ENCODE results near the gene C8B.

The C8B gene

GRCh38 chr1:56894014-56894413, 71.8 kb downstream of the C8B start:
- in situ Hi-C loops (cut with MboI; ENCODE audit: low sequenced_read_pairs): no loop called here
- H3K36me3 ChIP-seq (replicated peaks): no peaks in the 10 kb centered on the region

GRCh38 chr1:56890229-56890628, 75.6 kb downstream of the C8B start:
- no peaks in the 10 kb centered on the region for H3K4me1 ChIP-seq
- H3K27me3 ChIP-seq (ENCODE audit: low read depth): no peaks in the 10 kb centered on the region
- H3K36me3 ChIP-seq (replicated peaks): no peaks in the 10 kb centered on the region
- in situ Hi-C loops (cut with MboI; ENCODE audit: low sequenced_read_pairs): no loop called here
- no peak overlapping the region for H3K4me3 ChIP-seq
- no peak for DNase-seq (ENCODE audit: low spot score in 2 of 2)
- no peaks in the 10 kb centered on the region for H3K9me3 ChIP-seq

More at GRCh38 chr1:56894014-56894413, 71.8 kb downstream of the C8B start:
- Histone ChIP-seq H3K27me3 (ENCODE audit: low read depth) (no peaks in the 10 kb centered on the region), H3K4me3 (no peak overlapping the region), H3K9me3 (no peaks in the 10 kb centered on the region), H3K4me1 (no peaks in the 10 kb centered on the region)
- DNase-seq (ENCODE audit: low spot score in 2 of 2): no peak

GRCh38 chr1:56881417-56881816, 84.4 kb downstream of the C8B start:
- no peaks in the 10 kb centered on the region for H3K27me3 ChIP-seq (ENCODE audit: low read depth)
- H3K9me3 ChIP-seq: no peaks in the 10 kb centered on the region
- H3K4me3 ChIP-seq: no peak overlapping the region
- no peak for DNase-seq (ENCODE audit: low spot score in 2 of 2)
- H3K4me1 ChIP-seq: no peaks in the 10 kb centered on the region
- no peaks in the 10 kb centered on the region for H3K36me3 ChIP-seq (replicated peaks)
- in situ Hi-C loops (cut with MboI; ENCODE audit: low sequenced_read_pairs): no loop called here

- Histone ChIP-seq H3K27me3 (ENCODE audit: low read depth) (no peaks in the 10 kb centered on the region), H3K4me3 (no peak overlapping the region), H3K9me3 (no peaks in the 10 kb centered on the region), H3K4me1 (no peaks in the 10 kb centered on the region), H3K36me3 (replicated peaks) (no peaks in the 10 kb centered on the region)
- no peak for DNase-seq (ENCODE audit: low spot score in 2 of 2)
- in situ Hi-C loops (cut with MboI; ENCODE audit: low sequenced_read_pairs): no loop called here
Measured at GRCh38 chr1:56880774-56881173, 85.0 kb downstream of the C8B start.
